Heart right ventricle (tissue), 16 donors: ENCODE data around the gene GNG12. TPM values are rescaled to one million over a fixed set of nuclear protein-coding genes. Genes with fewer than 3 reads are reported as not detected.

ENCODE experiments used
- ATAC-seq, 8 donors: fragments of 200-7000 bp; cut with Tn5 transposase; one replicate each; pipeline ENCODE4 v1.9.1; 2020; ENCODE audit warnings: mild to moderate bottlenecking in 8 of 8, moderate library complexity in 8 of 8, moderate number of reproducible peaks in 1 of 8
- DNase-seq, 2 donors: peaks; one replicate each; pipeline ENCODE4 v3.0.0-alpha.2; 2020
- H3K27ac ChIP-seq, 10 donors: fragments of 200-600 bp; sonication (generic) in 2 of 10; one replicate each; pipeline versions ENCODE4 v1.5.0 to v1.8.0; 2020 to 2022; ENCODE audit warnings: mild to moderate bottlenecking in 3 of 10
- H3K27me3 ChIP-seq, 7 donors: fragments of 200-600 bp; one replicate each; pipeline ENCODE4 v1.8.0; 2021 to 2022; ENCODE audit warnings: mild to moderate bottlenecking in 2 of 7
- H3K36me3 ChIP-seq, 9 donors: fragments of 200-600 bp; sonication (generic) in 1 of 9; one replicate each; pipeline versions ENCODE4 v1.5.0 to v1.8.0; 2020 to 2022; ENCODE audit warnings: mild to moderate bottlenecking in 2 of 9
- H3K4me1 ChIP-seq, 9 donors: fragments of 200-600 bp; sonication (generic) in 1 of 9; one replicate each; pipeline versions ENCODE4 v1.5.0 to v1.8.0; 2020 to 2022; ENCODE audit warnings: mild to moderate bottlenecking in 4 of 9
- H3K4me3 ChIP-seq, 10 donors: fragments of 200-600 bp; sonication (generic) in 2 of 10; one replicate each; pipeline versions ENCODE4 v1.5.0 to v1.8.0; 2020 to 2022; ENCODE audit warnings: mild to moderate bottlenecking in 7 of 10, moderate library complexity in 2 of 10
- H3K9me3 ChIP-seq, 11 donors: fragments of 200-600 bp in 10 of 11; sonication (generic) in 2 of 11; one replicate each; pipeline versions ENCODE4 v1.5.0 to v1.8.0; 2013 to 2022; ENCODE audit warnings: mild to moderate bottlenecking in 2 of 11, control low read depth in 1 of 11, moderate library complexity in 1 of 11
- WGBS, 2 donors: extraction: QIAGEN DNeasy Blood & Tissue Kit; methylation state at CpG; one replicate each; pipeline ENCODE4 v1.1.7; 2013; ENCODE audit warnings: inconsistent platforms in 1 of 2; 5-methylcytosine and 5-hydroxymethylcytosine counted together
- intact Hi-C, 10 donors: fragments of 100-400 bp; cut with DNase I; formaldehyde crosslinking; loops; one replicate each; pipeline versions ENCODE4 v1.11.1 to v1.14.2; 2022
- polyA plus RNA-seq, 2 donors: library from polyadenylated mRNA; stranded (reverse); fragments of 200-250 nt; gene quantifications; one replicate each; pipeline ENCODE4 v1.2.3, GENCODE V29; 2013
- total RNA-seq, 10 donors: library from RNA; stranded (reverse); fragmentation: NEBNext Ultra II Directional in 3 of 10; extraction: Animal tissue kit (Norgen Biotek cat#: 25700) in 3 of 10; gene quantifications; one replicate each; pipeline versions ENCODE4 v1.2.1 to v1.2.4, GENCODE V29; 2021 to 2023
- TF ChIP-seq, protein P1 (sequence below), 9 donors: fragments of 200-600 bp; sonication (generic) in 2 of 9; IDR thresholded peaks; one replicate each; pipeline versions ENCODE4 v1.5.0 to v1.8.0; 2021 to 2022; ENCODE audit warnings: antibody characterized with exemption in 9 of 9, mild to moderate bottlenecking in 5 of 9, moderate library complexity in 1 of 9
- donor health status: Arrhythmogenic right ventricular cardiomyopathy.
- donor health status: ischemic (EF 13 %, LVEDD 7.1; RV severe dilation, severe dysfunction).
- donor health status: healthy with polysubstance abuse.
- donor health status: DM: no; HTN: yes; CAD: no.
- donor health status: DM: no; HTN: no; CAD: no.
- donor health status: ischemic (EF 25% LVEDD 6.9; RV normal size, moderate dysfunction).
- donor health status: ischemic (EF 25% LVEDD 5.7; RV mildly dilated, moderate dysfunction).
- donor health status: healthy.
- donor health status: DM: yes; HTN: yes; CAD: no.
- donor health status: Ischemic cardiomyopathy.
- donor health status: ischemic (EF 35%, LVEDD 5.7; RV mildly dilated, moderate dysfunction).
- donor health status: nonischemic (EF 11% LVEDD 7.7; RV severe dilation, severe dysfunction).
- donor health status: DM: yes; HTN: yes; CAD: no.
- donor health status: PGD.
- donor health status: ischemic (EF 29% LVEDD 5.4; RV normal size, mild dysfunction).
- donor health status: nonischemic (EF 23%, LVEDD 6.1; RV moderate dilation, normal function).

The GNG12 gene
- total and polyA plus RNA-seq, 12 donors: 8.5 to 49.4 (median 34.5) TPM

DNA sequence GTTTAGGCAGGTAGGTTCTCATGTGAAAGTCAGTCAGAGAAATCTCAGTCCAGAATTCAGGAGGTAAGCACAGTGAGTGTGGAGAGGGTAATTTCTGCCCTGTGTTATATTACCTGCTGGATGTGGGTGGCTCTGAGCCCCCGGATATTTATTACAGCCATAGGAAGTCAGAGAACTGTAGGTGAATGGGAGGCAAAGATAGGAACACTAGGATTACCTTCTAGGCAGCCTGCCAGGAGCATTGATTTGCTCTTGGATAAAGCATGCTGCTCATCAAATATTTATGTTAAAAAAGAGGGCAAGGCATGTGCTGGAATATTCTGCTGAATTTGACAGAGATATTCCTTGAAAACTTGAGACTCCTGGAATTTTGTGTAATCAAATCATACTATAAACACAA lies 8.5 kb downstream of the GNG12 start:
- H3K27me3 ChIP-seq: no peaks in the 10 kb centered on the region
- H3K4me1 ChIP-seq: peaks cover 0 to 9% (median 0%) of the 10 kb centered on the region in 9 donors
- 88 to 91% methylated on average over 1 of the region's 1 CpG for WGBS, 2 donors
- H3K4me3 ChIP-seq: no peak overlapping the region
- TF ChIP-seq, protein P1, sequence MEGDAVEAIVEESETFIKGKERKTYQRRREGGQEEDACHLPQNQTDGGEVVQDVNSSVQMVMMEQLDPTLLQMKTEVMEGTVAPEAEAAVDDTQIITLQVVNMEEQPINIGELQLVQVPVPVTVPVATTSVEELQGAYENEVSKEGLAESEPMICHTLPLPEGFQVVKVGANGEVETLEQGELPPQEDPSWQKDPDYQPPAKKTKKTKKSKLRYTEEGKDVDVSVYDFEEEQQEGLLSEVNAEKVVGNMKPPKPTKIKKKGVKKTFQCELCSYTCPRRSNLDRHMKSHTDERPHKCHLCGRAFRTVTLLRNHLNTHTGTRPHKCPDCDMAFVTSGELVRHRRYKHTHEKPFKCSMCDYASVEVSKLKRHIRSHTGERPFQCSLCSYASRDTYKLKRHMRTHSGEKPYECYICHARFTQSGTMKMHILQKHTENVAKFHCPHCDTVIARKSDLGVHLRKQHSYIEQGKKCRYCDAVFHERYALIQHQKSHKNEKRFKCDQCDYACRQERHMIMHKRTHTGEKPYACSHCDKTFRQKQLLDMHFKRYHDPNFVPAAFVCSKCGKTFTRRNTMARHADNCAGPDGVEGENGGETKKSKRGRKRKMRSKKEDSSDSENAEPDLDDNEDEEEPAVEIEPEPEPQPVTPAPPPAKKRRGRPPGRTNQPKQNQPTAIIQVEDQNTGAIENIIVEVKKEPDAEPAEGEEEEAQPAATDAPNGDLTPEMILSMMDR (IDR thresholded peaks at IDR 0.05): no peak
- intact Hi-C loops: no loop called here
- H3K27ac ChIP-seq: no peak overlapping the region
- peaks cover 0 to 11% (median 0%) of the 10 kb centered on the region in 9 donors for H3K36me3 ChIP-seq
- no peak for ATAC-seq
- no peaks in the 10 kb centered on the region for H3K9me3 ChIP-seq
- DNase-seq: no peak

DNA sequence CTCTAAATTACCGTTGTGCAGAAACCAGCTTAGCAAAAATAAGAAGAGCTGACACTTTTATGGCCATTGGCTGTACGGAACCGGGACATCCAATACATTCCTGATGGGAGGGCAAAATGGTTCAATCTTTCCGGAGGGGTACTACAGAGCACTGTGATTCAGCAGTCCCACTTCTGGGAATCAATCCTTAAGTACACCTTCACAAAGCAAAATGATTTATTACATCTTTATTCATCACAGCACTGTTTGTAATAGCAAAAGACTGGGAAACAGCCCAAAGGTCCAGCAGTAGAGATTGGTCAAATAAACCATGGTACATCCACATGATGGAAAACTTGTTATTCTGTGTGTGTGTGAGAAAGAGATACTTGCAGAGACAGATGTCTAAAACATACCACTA lies 9.7 kb downstream of the GNG12 start:
- peaks cover 0 to 9% (median 0%) of the 10 kb centered on the region in 9 donors for H3K4me1 ChIP-seq
- DNase-seq: no peak
- 91 to 94% methylated on average over 4 of the region's 4 CpGs for WGBS, 2 donors
- ATAC-seq: no peak
- no peaks in the 10 kb centered on the region for H3K27me3 ChIP-seq
- TF ChIP-seq, protein P1 (IDR thresholded peaks at IDR 0.05): no peak
- H3K36me3 ChIP-seq: no peaks in the 10 kb centered on the region
- H3K9me3 ChIP-seq: no peaks in the 10 kb centered on the region
- H3K27ac ChIP-seq: no peak overlapping the region
- intact Hi-C loops: no loop called here
- no peak overlapping the region for H3K4me3 ChIP-seq

GRCh38 chr1:67821263-67821662 lies 12.0 kb downstream of the GNG12 start:
- Histone ChIP-seq H3K4me1 (peaks cover 0 to 13% (median 0%) of the 10 kb centered on the region in 9 donors), H3K27ac (no peak overlapping the region), H3K4me3 (no peak overlapping the region), H3K36me3 (no peaks in the 10 kb centered on the region), H3K27me3 (no peaks in the 10 kb centered on the region), H3K9me3 (peaks cover 0 to 8% (median 0%) of the 10 kb centered on the region in 11 donors)
- WGBS, 2 donors: 87 to 92% methylated on average over 4 of the region's 4 CpGs
- ATAC-seq: no peak
- intact Hi-C loops: no loop called here
- DNase-seq: no peak
- TF ChIP-seq, protein P1 (IDR thresholded peaks at IDR 0.05): no peak

- Histone ChIP-seq H3K36me3 (no peaks in the 10 kb centered on the region), H3K27me3 (no peaks in the 10 kb centered on the region), H3K4me1 (peaks cover 0 to 35% (median 19%) of the 10 kb centered on the region in 9 donors), H3K9me3 (peaks cover 0 to 8% (median 0%) of the 10 kb centered on the region in 11 donors), H3K27ac (no peak overlapping the region), H3K4me3 (no peak overlapping the region)
- 95% methylated on average over 8 of the region's 8 CpGs for WGBS, 2 donors
- ATAC-seq (no peak), DNase-seq (no peak)
- TF ChIP-seq, protein P1 (IDR thresholded peaks at IDR 0.05): no peak
- intact Hi-C loops: no loop called here
Observed at GRCh38 chr1:67818725-67819301, 14.5 kb downstream of the GNG12 start.
